Medulla oblongata (tissue), 1 donor: ENCODE data around the gene CENPA.
"Not testable (repeated sequence)": the region's sequence is repeated elsewhere in the genome, so short reads cannot be mapped to it uniquely, and the experiment has no call there.

Experiments used
- DNase-seq: peaks from one replicate; pipeline ENCODE4 v3.0.0-alpha.2; 2015; ENCODE audit errors: extremely low spot score

CENPA gene

DNA sequence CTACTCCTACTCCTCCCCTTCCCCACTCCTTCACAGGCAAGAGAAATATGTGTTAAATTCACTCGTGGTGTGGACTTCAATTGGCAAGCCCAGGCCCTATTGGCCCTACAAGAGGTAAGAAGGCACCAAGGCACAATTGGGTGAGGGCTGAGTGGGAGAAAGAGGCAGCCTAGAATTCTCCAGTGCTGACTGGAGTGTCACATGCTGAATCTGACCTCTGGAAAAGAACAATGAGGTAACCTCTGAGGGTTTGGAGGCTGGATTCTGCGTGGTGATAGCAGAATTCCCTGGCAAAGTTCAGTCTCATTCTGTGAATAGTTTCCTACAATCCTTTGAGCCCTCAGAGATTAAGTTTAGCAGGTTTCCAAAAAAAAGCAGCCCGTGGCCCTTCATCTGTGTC, 6.9 kb downstream of the CENPA start:
- no peak for DNase-seq

DNA sequence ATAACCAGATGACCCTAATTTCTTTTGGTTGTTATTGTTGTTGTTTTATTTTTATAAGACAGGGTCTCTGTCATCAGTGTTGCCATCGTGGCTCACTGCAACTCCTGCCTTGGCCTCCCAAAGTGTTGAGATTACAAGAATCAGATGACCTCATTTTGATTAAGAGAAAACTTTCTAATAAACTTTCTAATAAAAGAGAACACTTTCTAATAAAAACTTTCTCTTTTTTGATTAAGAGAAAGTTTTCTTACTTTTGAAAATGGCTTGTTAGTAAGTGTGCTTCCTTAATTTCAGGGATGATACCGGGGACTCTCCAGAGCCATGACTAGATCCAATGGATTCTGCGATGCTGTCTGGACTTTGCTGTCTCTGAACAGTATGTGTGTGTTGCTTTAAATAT, 7.7 kb downstream of the CENPA start:
- no peak for DNase-seq

DNA sequence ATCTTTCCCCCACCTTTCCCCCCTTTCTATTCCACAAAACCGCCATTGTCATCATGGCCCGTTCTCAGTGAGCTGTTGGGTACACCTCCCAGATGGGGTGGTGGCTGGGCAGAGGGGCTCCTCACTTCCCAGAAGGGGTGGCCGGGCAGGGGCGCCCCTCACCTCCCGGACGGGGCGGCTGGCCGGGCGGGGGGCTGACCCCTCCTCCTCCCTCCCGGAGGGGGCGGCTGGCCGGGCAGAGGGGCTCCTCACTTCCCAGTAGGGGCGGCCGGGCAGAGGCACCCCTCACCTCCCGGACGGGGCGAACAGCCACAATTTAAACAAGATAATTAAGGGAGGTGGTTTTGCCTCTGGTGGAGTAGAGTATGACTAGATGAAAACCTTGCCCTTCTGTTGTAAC, 9.3 kb downstream of the CENPA start:
- DNase-seq = not testable (repeated sequence)

DNA sequence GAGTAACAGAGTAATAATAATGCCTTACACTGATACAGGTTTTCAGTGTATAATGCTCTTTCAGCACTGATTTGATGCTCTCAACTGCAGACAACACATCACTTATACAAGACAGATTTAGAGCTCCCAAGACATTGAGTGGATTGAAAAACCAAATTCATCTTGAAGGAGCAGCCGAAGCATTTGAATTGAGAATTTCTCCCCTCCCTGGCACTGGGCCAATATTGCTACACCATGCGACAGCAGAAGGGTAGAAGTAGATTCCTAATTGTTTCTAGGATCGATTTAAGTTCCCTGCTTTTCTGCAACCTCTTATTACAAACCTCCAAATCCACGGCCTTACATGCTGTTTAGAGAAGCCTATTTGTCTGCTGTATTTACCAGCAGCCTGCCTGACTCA, 15.5 kb downstream of the CENPA start:
- DNase-seq = no peak

- DNase-seq = no peak
Observed at GRCh38 chr2:26801796-26802195, 15.9 kb downstream of the CENPA start.

GRCh38 chr2:26805241-26805676, 19.4 kb downstream of the CENPA start:
- DNase-seq = no peak

DNA sequence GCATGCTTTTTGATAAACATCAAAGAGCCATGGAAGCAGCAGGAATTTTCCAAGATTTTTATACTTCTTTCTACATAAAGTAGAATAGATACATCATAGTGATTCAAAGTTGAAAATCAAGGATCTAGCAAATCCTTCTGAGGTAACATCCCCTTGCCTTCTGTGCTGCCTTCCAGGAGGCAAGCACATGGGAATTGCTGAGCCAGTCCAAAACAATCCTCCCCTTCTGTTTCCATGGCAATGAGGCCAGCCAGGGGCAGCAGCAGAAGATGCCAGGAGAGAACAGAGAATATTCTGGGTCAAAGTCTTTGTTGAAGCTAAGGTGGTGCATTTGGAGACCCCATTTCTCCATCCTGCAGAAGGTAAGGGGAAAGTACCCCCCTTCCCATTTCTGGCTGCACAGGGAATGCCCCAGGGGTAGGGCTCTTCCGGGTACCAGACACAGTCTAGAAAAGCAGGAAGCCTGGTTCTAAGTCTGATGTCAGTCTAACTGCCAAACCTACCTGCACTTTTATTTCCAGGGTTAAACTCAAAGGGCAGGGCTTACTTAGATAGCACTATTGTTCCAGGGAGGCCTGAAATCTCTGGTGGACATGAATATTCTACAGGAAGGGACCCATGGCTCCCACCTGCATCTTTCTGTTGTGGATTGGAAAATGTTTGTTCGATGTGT, 22.1 kb downstream of the CENPA start:
- DNase-seq = peak; percentile 26

DNA sequence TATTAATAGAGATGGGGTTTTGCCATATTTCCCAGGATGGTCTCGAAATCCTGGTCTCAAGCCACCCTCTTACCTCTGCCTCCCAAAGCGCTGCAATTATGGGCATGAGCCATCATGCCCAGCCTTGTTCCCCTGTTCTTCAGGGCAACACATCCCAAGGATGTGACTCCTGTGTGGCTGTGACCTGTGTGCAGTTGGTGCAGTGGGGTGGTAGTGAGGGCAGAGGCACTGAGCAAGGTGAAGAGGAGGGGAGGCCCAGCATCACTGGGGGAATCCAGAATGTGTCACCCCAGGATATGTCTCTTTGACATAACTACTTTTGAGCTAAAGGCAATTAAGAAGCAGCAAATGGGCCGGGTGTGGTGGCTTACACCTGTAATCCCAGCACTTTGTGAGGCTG, 23.4 kb downstream of the CENPA start:
- DNase-seq = no peak

- DNase-seq = peak; percentile 79
Observed at GRCh38 chr2:26809876-26810577, 24.2 kb downstream of the CENPA start.

GRCh38 chr2:26811261-26811660, 25.4 kb downstream of the CENPA start:
- peak; percentile 21 for DNase-seq

GRCh38 chr2:26811791-26812694, 26.2 kb downstream of the CENPA start:
- DNase-seq = no peak

GRCh38 chr2:26812731-26813130, 26.9 kb downstream of the CENPA start:
- no peak for DNase-seq

DNA sequence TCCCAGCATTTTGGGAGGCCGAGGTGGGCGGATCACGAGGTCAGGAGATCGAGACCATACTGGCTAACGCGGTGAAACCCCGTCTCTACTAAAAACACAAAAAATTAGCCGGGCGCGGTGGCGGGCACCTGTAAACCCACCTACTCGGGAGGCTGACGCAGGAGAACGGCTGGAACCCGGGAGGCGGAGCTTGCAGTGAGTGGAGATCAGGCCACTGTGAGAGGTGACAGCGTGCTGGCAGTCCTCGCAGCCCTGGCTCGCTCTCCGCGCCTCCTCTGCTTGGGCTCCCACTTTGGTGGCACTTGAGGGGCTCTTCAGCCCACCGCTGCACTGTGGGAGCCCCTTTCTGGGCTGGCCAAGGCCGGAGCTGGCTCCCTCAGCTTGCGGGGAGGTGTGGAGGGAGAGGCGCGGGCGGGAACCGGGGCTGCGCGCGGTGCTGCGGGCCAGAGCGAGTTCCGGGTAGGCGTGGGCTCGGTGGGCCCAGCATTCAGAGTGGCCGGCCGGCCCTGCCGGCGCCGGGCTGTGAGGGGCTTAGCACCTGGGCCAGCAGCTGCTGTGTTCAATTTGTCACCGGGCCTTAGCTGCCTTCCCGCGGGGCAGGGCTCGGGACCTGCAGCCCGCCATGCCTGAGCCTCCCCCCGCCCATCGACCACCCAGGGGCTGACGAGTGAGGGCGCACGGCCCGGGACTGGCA, 28.4 kb downstream of the CENPA start:
- DNase-seq = not testable (repeated sequence)

- no peak for DNase-seq
Observed at GRCh38 chr2:26816893-26817292, 31.0 kb downstream of the CENPA start.

- no peak for DNase-seq
Observed at GRCh38 chr2:26818255-26818654, 32.4 kb downstream of the CENPA start.

DNA sequence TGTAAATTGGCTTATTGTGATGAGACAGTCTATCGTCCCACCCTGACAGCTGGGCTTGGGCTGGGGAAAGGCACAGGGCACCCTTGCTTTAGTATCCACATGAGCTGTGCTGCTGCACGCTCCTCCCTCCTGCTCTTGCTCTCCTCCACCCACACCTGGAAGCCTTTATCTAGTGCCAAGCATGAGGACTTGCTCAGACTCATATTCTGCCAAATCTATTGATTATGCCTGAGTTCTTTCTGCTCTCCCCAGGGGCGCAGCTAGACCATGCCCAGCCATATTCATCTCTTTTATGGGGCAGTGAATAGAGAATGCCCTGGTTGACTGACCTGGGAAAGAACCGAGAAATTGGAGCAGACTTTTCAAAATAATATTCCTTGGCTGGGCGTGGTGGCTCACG, 33.1 kb downstream of the CENPA start:
- no peak for DNase-seq

- DNase-seq = no peak
Observed at GRCh38 chr2:26820932-26821331, 35.1 kb downstream of the CENPA start.

DNA sequence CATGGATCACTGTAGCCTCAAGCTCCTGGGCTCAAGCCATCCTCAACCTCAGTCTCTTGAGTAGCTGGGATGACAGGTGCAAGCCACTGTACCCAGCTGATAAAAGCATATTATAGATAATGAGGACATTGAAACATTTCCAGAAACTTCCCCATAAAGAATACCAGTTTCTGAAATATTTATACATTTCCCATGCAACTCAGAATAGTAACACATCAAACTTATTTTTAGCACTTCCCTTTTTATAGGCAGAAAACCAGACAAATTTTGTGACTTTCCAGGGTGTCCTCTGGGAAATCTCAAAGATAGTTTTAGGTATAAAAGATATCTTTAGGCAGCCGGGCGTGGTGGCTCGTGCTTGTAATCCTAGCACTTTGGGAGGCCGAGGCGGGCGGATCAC, 37.0 kb downstream of the CENPA start:
- DNase-seq = no peak

DNA sequence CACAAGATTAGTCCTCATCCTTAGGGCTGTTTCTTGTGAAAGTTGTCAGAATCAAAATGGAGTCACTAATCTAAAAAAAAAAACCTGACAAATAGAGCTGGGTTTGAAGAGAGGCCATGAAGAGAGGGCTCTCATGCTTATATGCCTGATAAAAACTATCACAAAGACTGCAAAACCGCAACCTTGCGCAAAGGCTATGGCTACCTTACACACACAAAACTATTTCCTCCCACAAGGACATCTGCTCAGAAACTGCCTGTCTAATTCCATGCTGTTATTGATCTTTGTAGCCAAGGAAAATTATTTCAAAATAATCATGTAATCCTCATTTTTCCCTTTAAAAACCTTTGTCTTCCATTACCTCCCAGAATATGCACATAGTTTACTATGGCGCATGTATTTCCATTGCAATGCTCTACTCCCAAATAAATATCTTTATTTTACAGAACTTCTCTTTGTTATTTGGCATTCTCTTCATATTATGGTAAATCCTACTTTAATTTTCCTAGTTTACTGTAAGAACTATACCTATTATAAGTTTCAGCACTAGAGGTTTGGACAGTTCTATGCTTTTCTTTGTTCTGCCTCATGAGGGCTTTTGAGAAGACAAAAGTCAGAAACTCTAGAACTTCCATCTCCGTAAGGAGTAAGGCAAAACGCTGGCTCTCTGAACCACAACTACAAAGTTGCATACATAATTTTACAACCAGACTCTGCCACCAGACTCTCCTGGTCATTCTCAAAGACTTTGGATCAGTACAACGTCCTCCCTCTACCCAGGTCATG, 52.5 kb downstream of the CENPA start:
- no peak for DNase-seq

DNA sequence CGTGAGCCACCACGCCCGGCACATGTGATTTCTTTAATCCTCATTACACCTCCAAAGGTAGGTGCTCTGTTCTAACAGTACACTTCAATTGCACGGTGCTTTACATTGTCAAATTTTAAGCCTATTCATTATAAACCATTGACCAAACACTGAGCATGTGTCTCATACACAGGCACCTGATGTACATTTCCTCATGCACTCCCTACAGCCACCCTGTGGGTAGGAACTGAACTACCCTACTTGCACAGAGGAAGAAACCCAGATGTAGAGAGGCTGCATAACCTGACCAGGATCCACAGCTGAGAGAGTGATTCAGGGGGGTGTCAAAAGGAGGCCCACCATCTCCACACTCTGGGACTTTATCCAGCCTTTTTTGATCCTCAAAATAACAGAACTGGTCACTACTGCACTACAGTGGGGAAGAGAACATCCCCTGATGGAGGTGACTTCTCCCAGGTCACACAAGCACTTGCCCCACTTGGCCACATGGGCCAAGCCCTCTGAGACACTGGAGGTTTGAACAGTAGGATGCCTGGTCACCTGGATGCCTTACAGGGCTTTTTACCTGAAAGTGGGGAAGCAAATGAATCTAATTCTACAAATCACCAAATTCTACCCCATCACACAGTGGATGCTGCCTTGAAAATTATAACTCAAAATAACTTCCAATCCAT, 55.2 kb downstream of the CENPA start:
- DNase-seq = no peak

DNA sequence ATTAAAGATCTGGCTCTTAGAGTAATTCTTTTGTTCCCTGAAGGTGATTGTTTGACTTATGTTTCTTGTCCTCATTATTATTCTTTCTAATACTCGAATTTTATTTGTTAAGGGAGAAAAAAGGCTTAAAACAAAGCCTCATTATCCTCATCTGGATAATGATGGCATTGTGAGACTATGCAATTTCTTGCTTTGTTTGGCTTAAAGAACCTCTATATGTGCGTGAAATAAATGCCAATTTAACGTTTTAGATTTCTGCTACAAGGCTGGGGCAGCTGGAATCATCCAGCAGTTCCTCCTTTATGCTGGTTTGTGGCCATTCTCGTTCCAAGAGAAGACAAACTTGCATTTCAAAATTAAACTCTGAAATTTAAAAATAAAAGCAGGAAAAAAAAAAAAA, 57.2 kb downstream of the CENPA start:
- DNase-seq = peak; percentile 38
